Duodenal mucosa (tissue), 2 donors: ENCODE results near the gene KMT2C.

Experiments
- H3K27ac ChIP-seq: one replicate; pipeline ENCODE4 v1.7.0; 2013; ENCODE audit warnings: low read depth, low read length
- H3K27me3 ChIP-seq, 2 donors: one replicate each; pipeline ENCODE4 v1.7.0; 2013; ENCODE audit warnings: low read length in 2 of 2, control low read depth in 1 of 2; ENCODE audit not compliant: insufficient read depth in 2 of 2, control insufficient read depth in 1 of 2
- H3K36me3 ChIP-seq, 2 donors: one replicate each; pipeline ENCODE4 v1.7.0; 2013; ENCODE audit warnings: low read length in 2 of 2, control low read depth in 1 of 2; ENCODE audit not compliant: insufficient read depth in 2 of 2, control insufficient read depth in 1 of 2
- H3K4me1 ChIP-seq, 2 donors: one replicate each; pipeline ENCODE4 v1.7.0; 2013; ENCODE audit warnings: low read length in 2 of 2, control low read depth in 1 of 2; ENCODE audit not compliant: insufficient read depth in 2 of 2, control insufficient read depth in 1 of 2
- H3K4me3 ChIP-seq, 2 donors: one replicate each; pipeline ENCODE4 v1.7.0; 2013; ENCODE audit warnings: low read length in 2 of 2, low read depth in 1 of 2
- H3K9ac ChIP-seq, 2 donors: one replicate each; pipeline ENCODE4 v1.7.0; 2013; ENCODE audit warnings: low read length in 2 of 2, low read depth in 1 of 2
- H3K9me3 ChIP-seq, 2 donors: one replicate each; pipeline ENCODE4 v1.7.0; 2013; ENCODE audit warnings: low read length in 2 of 2, control low read depth in 1 of 2; ENCODE audit not compliant: control insufficient read depth in 1 of 2

Gene KMT2C

GRCh38 chr7:152189061-152189460 lies 246.7 kb downstream of the KMT2C start:
- Histone ChIP-seq H3K27ac (no peak overlapping the region), H3K27me3 (no peaks in the 10 kb centered on the region), H3K4me1 (no peaks in the 10 kb centered on the region), H3K9ac (no peak overlapping the region), H3K4me3 (no peak overlapping the region), H3K36me3 (peaks cover 48 to 83% of the 10 kb centered on the region in 2 donors), H3K9me3 (no peaks in the 10 kb centered on the region)

- Histone ChIP-seq H3K4me1 (no peaks in the 10 kb centered on the region), H3K27ac (no peak overlapping the region), H3K9me3 (no peaks in the 10 kb centered on the region), H3K4me3 (no peak overlapping the region), H3K36me3 (peaks cover 42 to 81% of the 10 kb centered on the region in 2 donors), H3K27me3 (no peaks in the 10 kb centered on the region), H3K9ac (no peak overlapping the region)
Observed at GRCh38 chr7:152185558-152185957, 250.2 kb downstream of the KMT2C start.

GRCh38 chr7:152180587-152180986 lies 255.2 kb downstream of the KMT2C start:
- H3K9ac ChIP-seq = no peak overlapping the region
- no peaks in the 10 kb centered on the region for H3K27me3 ChIP-seq
- peaks cover 44 to 78% of the 10 kb centered on the region in 2 donors for H3K36me3 ChIP-seq
- H3K4me3 ChIP-seq = no peak overlapping the region
- H3K9me3 ChIP-seq = no peaks in the 10 kb centered on the region
- H3K4me1 ChIP-seq = no peaks in the 10 kb centered on the region
- H3K27ac ChIP-seq = no peak overlapping the region

GRCh38 chr7:152180048-152180447 lies 255.8 kb downstream of the KMT2C start:
- Histone ChIP-seq H3K4me1 (no peaks in the 10 kb centered on the region), H3K36me3 (peaks cover 46 to 73% of the 10 kb centered on the region in 2 donors), H3K9ac (no peak overlapping the region), H3K27ac (no peak overlapping the region), H3K4me3 (no peak overlapping the region), H3K9me3 (no peaks in the 10 kb centered on the region), H3K27me3 (no peaks in the 10 kb centered on the region)

- no peaks in the 10 kb centered on the region for H3K9me3 ChIP-seq
- H3K36me3 ChIP-seq = peaks cover 46 to 78% of the 10 kb centered on the region in 2 donors
- no peaks in the 10 kb centered on the region for H3K4me1 ChIP-seq
Observed at GRCh38 chr7:152178405-152179058, 257.3 kb downstream of the KMT2C start.

GRCh38 chr7:152177681-152178404 lies 258.0 kb downstream of the KMT2C start:
- no peak overlapping the region for H3K4me3 ChIP-seq
- no peaks in the 10 kb centered on the region for H3K27me3 ChIP-seq
- peaks cover 46 to 72% of the 10 kb centered on the region in 2 donors for H3K36me3 ChIP-seq
- no peaks in the 10 kb centered on the region for H3K4me1 ChIP-seq
- H3K9me3 ChIP-seq = no peaks in the 10 kb centered on the region
- no peak overlapping the region for H3K27ac ChIP-seq
- no peak overlapping the region for H3K9ac ChIP-seq

More at GRCh38 chr7:152178405-152179058, 257.3 kb downstream of the KMT2C start:
- H3K27me3 ChIP-seq = no peaks in the 10 kb centered on the region
- no peak overlapping the region for H3K4me3 ChIP-seq
- no peak overlapping the region for H3K27ac ChIP-seq
- H3K9ac ChIP-seq = no peak overlapping the region

- Histone ChIP-seq H3K27me3 (no peaks in the 10 kb centered on the region), H3K4me3 (no peak overlapping the region), H3K36me3 (peaks cover 39 to 70% of the 10 kb centered on the region in 2 donors), H3K9me3 (no peaks in the 10 kb centered on the region), H3K4me1 (no peaks in the 10 kb centered on the region), H3K9ac (no peak overlapping the region), H3K27ac (no peak overlapping the region)
Observed at GRCh38 chr7:152176797-152177196, 259.0 kb downstream of the KMT2C start.

GRCh38 chr7:152173372-152174070 lies 262.3 kb downstream of the KMT2C start:
- H3K27ac ChIP-seq = no peak overlapping the region
- H3K36me3 ChIP-seq = peaks cover 24 to 66% of the 10 kb centered on the region in 2 donors
- H3K9me3 ChIP-seq = no peaks in the 10 kb centered on the region
- H3K4me3 ChIP-seq = no peak overlapping the region
- no peaks in the 10 kb centered on the region for H3K4me1 ChIP-seq
- H3K27me3 ChIP-seq = no peaks in the 10 kb centered on the region
- H3K9ac ChIP-seq = no peak overlapping the region

- no peaks in the 10 kb centered on the region for H3K4me1 ChIP-seq
- H3K27ac ChIP-seq = no peak overlapping the region
- no peak overlapping the region for H3K4me3 ChIP-seq
- H3K36me3 ChIP-seq = peaks cover 44 to 68% of the 10 kb centered on the region in 2 donors
- no peak overlapping the region for H3K9ac ChIP-seq
- no peaks in the 10 kb centered on the region for H3K9me3 ChIP-seq
- no peaks in the 10 kb centered on the region for H3K27me3 ChIP-seq
Observed at GRCh38 chr7:152162287-152162686, 273.5 kb downstream of the KMT2C start.

GRCh38 chr7:152161171-152161570 lies 274.6 kb downstream of the KMT2C start:
- Histone ChIP-seq H3K4me1 (no peaks in the 10 kb centered on the region), H3K27ac (no peak overlapping the region), H3K4me3 (no peak overlapping the region), H3K9ac (no peak overlapping the region), H3K36me3 (peaks cover 39 to 66% of the 10 kb centered on the region in 2 donors), H3K27me3 (no peaks in the 10 kb centered on the region), H3K9me3 (no peaks in the 10 kb centered on the region)
